Measurements from ENCODE around the gene TERT. TPM values are rescaled to one million over a fixed set of nuclear protein-coding genes. Genes with fewer than 3 reads are reported as not detected.

The TERT gene
- total RNA-seq, 1 donor from 2014 or later: 2.4 TPM

- Histone ChIP-seq H3K27ac (no peak overlapping the region), H3K36me3 (no peaks in the 10 kb centered on the region)
- DNase-seq (ENCODE audit: low spot score): no peak
Observed at GRCh38 chr5:1336749-1337488, 42.1 kb upstream of the TERT start.

GRCh38 chr5:1336106-1336561 is 41.3 kb upstream of the TERT start:
- Histone ChIP-seq H3K27me3 (no peaks in the 10 kb centered on the region), H3K9ac (no peak overlapping the region), H3K4me1 (no peaks in the 10 kb centered on the region), H3K79me2 (ENCODE audit: low read depth) (no peaks in the 10 kb centered on the region), H3K4me2 (no peak overlapping the region), H3K27ac (no peak overlapping the region), H3F3A (ENCODE audit: low read depth) (no peaks in the 10 kb centered on the region), H2AFZ (replicated peaks) (no peak overlapping the region), H3K4me3 (no peak overlapping the region), H3K9me3 (ENCODE audit: low read depth) (no peaks in the 10 kb centered on the region), H3K36me3 (no peaks in the 10 kb centered on the region), H4K20me1 (ENCODE audit: low read depth) (peaks cover 12% of the 10 kb centered on the region)
- Mint-ChIP-seq H3K9me3 (no peaks in the 10 kb centered on the region), H3K27me3 (ENCODE audit: insufficient read depth, low read depth) (no peaks in the 10 kb centered on the region), H3K4me1 (no peaks in the 10 kb centered on the region), H3K36me3 (peaks cover 7% of the 10 kb centered on the region), H3K4me3 (no peak overlapping the region), H3K27ac (no peak overlapping the region)
- no peak for DNase-seq (ENCODE audit: low spot score)
- no peak for TF ChIP-seq CTCF (IDR thresholded peaks at IDR 0.05)
- no peak for TF ChIP-seq EZH2phosphoT487 (IDR thresholded peaks at IDR 0.05)
- no peak for TF ChIP-seq EZH2 (IDR thresholded peaks at IDR 0.05)

More at GRCh38 chr5:1336749-1337488, 42.1 kb upstream of the TERT start:
- Mint-ChIP-seq H3K4me1 (no peaks in the 10 kb centered on the region), H3K4me3 (no peak overlapping the region), H3K9me3 (no peaks in the 10 kb centered on the region), H3K27ac (no peak overlapping the region), H3K36me3 (peaks cover 6% of the 10 kb centered on the region), H3K27me3 (ENCODE audit: insufficient read depth, low read depth) (no peaks in the 10 kb centered on the region)
- Histone ChIP-seq H3K9ac (no peak overlapping the region), H4K20me1 (ENCODE audit: low read depth) (peaks cover 11% of the 10 kb centered on the region), H3K27me3 (no peaks in the 10 kb centered on the region), H3K4me3 (no peak overlapping the region), H3F3A (ENCODE audit: low read depth) (no peaks in the 10 kb centered on the region), H3K79me2 (ENCODE audit: low read depth) (no peaks in the 10 kb centered on the region), H2AFZ (replicated peaks) (no peak overlapping the region), H3K4me2 (no peak overlapping the region), H3K9me3 (ENCODE audit: low read depth) (no peaks in the 10 kb centered on the region), H3K4me1 (no peaks in the 10 kb centered on the region)
- TF ChIP-seq CTCF (IDR thresholded peaks at IDR 0.05) (no peak), EZH2phosphoT487 (IDR thresholded peaks at IDR 0.05) (no peak), EZH2 (IDR thresholded peaks at IDR 0.05) (no peak)

GRCh38 chr5:1335540-1336095 is 40.8 kb upstream of the TERT start:
- H3K4me1 Mint-ChIP-seq: no peaks in the 10 kb centered on the region
- H3K36me3 Mint-ChIP-seq: peaks cover 12% of the 10 kb centered on the region

More at GRCh38 chr5:1335540-1336095, 40.8 kb upstream of the TERT start:
- no peak overlapping the region for H3K27ac Mint-ChIP-seq
- DNase-seq (ENCODE audit: low spot score): no peak
- Histone ChIP-seq H3F3A (ENCODE audit: low read depth) (no peaks in the 10 kb centered on the region), H3K27ac (no peak overlapping the region), H3K9ac (no peak overlapping the region), H3K9me3 (ENCODE audit: low read depth) (no peaks in the 10 kb centered on the region), H3K36me3 (no peaks in the 10 kb centered on the region), H4K20me1 (ENCODE audit: low read depth) (peaks cover 12% of the 10 kb centered on the region), H3K79me2 (ENCODE audit: low read depth) (no peaks in the 10 kb centered on the region), H3K4me3 (no peak overlapping the region), H2AFZ (replicated peaks) (no peak overlapping the region), H3K4me2 (no peak overlapping the region), H3K4me1 (no peaks in the 10 kb centered on the region), H3K27me3 (no peaks in the 10 kb centered on the region)
- no peaks in the 10 kb centered on the region for H3K9me3 Mint-ChIP-seq
- H3K4me3 Mint-ChIP-seq: no peak overlapping the region
- no peaks in the 10 kb centered on the region for H3K27me3 Mint-ChIP-seq (ENCODE audit: insufficient read depth, low read depth)
- no peak for TF ChIP-seq CTCF (IDR thresholded peaks at IDR 0.05)
- TF ChIP-seq EZH2phosphoT487 (IDR thresholded peaks at IDR 0.05): no peak
- TF ChIP-seq EZH2 (IDR thresholded peaks at IDR 0.05): no peak
